SIG-M5 (cell line): ENCODE data around the gene RAPGEF4.

Experiments used
- DNase-seq: peaks from one replicate; lab custom pipeline; 2025; lab: John Stamatoyannopoulos, UW

The RAPGEF4 gene

GRCh38 chr2:172826522-172826921, 90.9 kb downstream of the RAPGEF4 start:
- no peak for DNase-seq

GRCh38 chr2:172829229-172829628, 93.6 kb downstream of the RAPGEF4 start:
- no peak for DNase-seq

- DNase-seq, result no peak
These were observed 94.8 kb downstream of the RAPGEF4 start for GRCh38 chr2:172830482-172830881.

- no peak for DNase-seq
These were observed 98.3 kb downstream of the RAPGEF4 start for GRCh38 chr2:172833898-172834297.

- DNase-seq, result no peak
These were observed 99.2 kb downstream of the RAPGEF4 start for GRCh38 chr2:172834881-172835280.

- DNase-seq, result no peak
These were observed 100.7 kb downstream of the RAPGEF4 start for GRCh38 chr2:172836347-172836821.

GRCh38 chr2:172836827-172837226, 101.2 kb downstream of the RAPGEF4 start:
- no peak for DNase-seq

DNA sequence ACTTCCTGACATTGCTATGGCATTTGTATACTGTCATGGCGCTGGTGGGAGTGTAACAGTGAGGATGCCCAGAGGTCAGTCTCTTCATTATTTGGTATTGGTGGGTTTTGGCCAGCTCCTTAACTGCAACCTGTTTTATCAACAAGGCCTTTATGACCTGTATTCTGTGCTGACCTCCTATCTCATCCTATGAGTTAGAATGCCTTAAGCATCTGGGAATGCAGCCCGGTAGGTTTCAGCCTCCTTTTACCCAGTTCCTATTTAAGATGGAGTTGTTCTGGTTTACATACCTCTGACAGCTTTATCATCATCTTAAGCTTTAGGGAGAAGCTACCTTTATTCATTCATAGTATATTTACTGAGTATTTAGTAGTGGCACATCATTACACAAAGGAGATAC, 103.8 kb downstream of the RAPGEF4 start:
- no peak for DNase-seq

DNA sequence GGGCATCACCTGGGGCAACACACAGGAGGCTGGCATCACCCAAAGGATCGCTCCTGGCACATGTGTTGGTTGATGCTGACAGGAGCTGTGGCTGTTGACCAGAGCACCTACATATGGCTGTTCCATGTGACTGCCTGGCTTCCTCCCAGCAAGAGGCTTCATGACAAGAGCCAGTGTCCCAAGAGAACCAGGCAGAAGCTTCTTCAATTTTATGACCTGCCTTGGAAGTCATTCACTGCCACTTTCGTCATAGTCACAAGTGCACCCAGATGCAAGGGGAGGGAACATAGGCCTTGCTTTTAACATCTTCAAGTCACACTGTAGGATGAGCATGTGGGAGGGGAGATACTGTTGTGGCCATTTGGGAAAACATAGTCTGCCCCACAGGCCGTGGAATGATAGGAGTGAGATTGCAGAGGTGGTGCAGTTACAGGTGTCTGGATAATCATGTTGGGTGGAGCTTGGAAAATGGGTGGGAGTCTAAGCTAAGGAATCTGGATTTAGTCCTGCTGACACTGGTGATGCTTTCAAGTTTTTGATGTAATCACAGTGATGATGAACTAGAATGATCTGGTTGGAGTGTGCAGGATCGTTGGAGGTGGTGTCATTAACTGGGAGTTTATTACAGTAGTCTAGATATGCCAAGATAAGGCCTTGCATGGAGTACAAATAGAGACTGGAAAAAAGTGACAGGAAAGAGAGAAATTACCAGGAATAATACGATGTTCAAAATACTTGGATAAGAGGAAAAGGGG, 107.0 kb downstream of the RAPGEF4 start:
- DNase-seq, result no peak

DNA sequence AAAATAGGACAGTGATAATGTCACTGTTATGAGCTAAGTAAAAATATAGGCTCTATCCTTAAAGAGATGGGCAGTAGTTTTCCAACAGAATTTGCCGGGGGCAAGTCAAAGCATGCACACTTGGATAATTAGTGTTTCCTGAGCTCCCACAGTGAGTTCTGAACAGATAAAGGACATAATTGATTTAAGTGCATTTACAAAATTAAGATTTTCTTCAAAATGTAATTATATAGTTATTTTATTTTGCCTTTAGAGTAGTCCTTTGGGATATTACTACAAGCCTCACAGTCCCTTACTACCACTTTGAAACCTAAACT, 107.6 kb downstream of the RAPGEF4 start:
- DNase-seq, result no peak

- DNase-seq, result no peak
These were observed 108.5 kb downstream of the RAPGEF4 start for GRCh38 chr2:172843902-172844715.

GRCh38 chr2:172845028-172845630, 109.5 kb downstream of the RAPGEF4 start:
- DNase-seq, result no peak

GRCh38 chr2:172846551-172846950, 110.9 kb downstream of the RAPGEF4 start:
- no peak for DNase-seq

- no peak for DNase-seq
These were observed 111.5 kb downstream of the RAPGEF4 start for GRCh38 chr2:172847188-172847587.

GRCh38 chr2:172848519-172848918, 112.9 kb downstream of the RAPGEF4 start:
- no peak for DNase-seq

GRCh38 chr2:172849519-172850217, 114.0 kb downstream of the RAPGEF4 start:
- DNase-seq, result no peak

DNA sequence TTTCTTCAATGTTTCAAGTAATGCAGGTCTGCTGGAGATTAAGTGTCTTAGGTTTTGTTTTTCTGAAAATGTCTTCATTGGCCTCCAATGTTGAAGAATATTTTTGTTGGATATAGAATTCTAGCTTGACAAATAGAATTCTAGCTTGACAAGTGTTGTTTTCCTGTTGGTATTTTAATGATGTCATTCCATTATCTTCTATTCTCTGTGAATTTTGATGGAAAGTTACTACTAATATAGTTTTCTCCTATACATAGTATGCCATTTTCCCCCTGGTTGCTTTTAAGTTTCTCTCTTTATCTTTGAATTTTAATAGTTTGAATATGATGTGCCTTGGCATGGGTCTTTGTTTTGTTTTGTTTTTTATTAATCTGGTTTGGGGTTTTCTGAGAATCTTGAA, 119.9 kb downstream of the RAPGEF4 start:
- DNase-seq, result no peak

DNA sequence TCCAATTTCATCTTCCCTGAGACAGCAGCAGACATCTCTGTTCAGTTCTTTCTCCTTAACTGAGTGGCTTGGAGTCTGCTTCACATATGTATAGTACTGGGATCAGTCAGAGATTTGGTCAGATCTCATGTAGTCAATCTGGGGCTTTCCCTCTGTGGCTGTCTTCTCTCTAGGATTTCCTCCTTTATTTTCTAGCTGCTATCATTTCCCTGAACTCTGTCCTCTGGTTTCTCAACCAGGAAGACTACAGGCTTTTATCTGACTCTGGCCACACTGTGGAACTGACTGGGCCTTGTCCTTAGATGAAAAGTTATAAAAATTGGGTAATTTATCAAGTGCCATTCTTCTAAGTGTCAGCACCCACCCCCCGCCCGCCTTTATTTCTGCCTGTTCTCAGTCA, 121.0 kb downstream of the RAPGEF4 start:
- no peak for DNase-seq

DNA sequence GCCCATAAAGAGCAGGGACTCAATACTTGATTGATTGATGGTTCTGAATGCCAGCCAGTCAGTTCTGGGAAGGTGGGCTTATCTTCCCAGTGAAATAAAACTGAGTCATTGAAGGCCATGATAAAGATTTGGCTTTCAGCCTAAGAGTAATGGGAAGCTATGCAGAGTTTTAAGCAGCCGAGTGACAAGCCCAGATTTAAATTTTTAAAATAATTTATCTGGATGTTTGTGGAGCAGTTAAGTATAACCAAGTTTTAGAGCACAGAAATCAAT, 122.8 kb downstream of the RAPGEF4 start:
- DNase-seq, result no peak

GRCh38 chr2:172859581-172860335, 124.1 kb downstream of the RAPGEF4 start:
- DNase-seq, result no peak

DNA sequence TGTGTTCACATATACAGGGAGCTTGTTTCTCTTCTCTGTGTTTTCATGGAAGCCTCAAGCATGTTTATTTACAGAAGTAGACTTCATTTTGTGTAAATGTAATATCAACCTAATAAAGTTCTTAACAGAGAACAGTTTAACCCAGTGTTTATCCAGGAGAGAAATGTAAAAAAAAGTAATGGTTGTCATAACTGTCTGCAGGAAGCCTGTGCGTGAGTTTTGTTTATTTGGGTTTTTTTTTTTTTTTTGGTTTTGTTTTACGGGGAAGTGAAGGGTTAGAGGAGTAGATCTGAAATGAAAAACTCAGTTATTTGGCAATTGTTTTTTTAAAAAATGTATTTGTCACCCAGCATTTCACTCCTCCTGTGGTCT, 124.7 kb downstream of the RAPGEF4 start:
- no peak for DNase-seq

GRCh38 chr2:172861098-172861497, 125.5 kb downstream of the RAPGEF4 start:
- no peak for DNase-seq
